NCI-H187 (cell line): ENCODE data around the gene SLC35G6.
"Not testable (repeated sequence)": the region's sequence is repeated elsewhere in the genome, so short reads cannot be mapped to it uniquely, and the experiment has no call there.

Source experiments
- DNase-seq, 2 experiments: peaks; one replicate each; lab custom pipeline; 2025; lab: John Stamatoyannopoulos, UW

The SLC35G6 gene

DNA sequence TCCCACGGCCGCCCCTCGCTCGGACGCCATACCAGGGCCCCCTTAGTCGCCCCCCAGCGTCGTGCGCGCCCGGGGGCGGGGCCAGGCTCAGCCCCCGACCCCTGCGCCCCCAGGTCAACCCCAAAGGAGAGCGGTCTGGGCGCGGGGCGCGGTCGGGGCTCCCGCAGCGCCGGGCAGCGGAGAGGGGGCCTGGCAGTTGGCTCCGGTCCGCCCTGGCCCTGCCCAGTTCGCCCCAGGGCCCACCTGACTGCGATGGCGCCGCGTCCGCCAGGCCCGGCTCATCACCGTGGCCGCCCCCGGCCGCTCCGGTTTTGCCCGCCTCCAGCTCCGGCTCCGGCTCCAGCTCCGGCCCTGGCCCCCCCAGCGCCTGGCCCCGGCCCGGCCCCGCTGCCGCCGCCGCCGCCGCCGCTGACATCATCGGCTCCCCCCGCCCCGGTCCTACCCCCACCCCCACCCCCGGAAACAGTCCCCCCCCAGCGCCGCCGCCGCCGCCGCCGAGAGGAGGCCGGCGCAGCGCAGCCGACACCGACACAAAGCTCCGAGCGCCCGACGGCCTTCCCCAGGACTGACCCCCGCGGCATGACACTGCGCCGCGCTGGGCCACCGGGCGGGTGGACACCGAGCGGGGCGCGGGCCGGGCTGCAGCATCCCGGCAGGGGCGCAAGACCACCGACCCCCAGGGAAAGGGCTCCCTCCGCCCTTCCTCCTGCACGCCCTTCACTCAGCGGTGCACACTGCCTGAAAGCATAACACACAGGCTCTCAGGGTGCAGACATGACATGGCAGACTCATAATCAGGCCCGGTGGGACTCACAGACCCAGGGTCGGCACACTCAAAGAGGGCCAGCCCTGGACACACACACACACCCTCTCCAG is 1.8 kb upstream of the SLC35G6 start, which contains the start of gene ZBTB4:
Gene ZBTB4, minus strand, starts transcription at position 419 of the 876 bp plus-strand sequence. CDS start 12,830 bp downstream, outside the sequence.
- DNase-seq: no peak

DNA sequence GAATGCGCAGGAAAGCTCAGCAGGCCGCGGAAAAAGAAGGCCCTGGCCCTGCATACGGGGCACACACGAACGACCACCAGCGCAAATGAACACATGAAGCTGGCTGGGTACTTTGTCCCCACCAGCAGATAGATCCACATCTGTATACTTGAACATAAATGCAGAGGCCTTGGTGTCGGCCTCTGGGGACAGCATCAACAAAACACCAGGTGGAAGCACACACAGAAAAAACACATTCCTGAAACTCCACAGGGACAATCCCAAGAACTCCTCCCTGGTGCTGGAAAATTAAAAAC is 1.2 kb upstream of the SLC35G6 start:
- no peak for DNase-seq

DNA sequence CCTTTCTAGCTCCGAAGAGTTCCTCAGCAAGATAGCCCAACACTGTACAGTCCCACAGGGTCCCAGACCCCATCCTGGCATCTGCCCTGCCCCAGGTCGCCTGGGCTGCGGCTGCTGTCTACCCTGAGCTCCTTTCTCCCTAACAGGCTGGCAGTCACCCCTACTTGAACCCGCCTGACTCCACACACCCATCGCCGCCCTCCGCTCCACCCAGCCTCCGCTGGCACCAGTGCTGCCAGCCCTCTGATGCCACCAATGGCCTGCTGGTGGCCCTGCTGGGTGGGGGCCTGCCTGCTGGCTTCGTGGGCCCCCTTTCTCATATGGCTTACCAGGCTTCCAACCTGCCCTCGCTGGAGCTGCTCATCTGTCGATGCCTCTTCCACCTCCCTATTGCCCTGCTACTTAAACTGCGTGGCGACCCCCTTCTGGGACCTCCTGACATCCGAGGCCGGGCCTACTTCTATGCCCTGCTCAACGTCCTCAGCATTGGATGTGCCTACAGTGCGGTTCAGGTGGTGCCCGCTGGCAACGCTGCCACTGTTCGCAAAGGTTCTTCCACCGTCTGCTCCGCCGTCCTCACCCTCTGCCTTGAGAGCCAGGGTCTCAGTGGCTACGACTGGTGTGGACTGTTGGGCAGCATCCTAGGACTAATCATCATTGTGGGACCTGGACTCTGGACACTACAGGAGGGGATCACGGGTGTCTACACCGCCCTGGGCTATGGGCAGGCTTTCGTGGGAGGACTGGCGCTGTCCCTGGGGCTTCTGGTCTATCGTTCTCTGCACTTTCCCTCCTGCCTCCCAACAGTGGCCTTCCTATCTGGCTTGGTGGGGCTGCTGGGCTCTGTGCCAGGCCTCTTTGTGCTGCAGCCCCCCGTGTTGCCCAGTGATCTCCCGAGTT is 846 bp downstream of the SLC35G6 start:
- not testable (repeated sequence) for DNase-seq

DNA sequence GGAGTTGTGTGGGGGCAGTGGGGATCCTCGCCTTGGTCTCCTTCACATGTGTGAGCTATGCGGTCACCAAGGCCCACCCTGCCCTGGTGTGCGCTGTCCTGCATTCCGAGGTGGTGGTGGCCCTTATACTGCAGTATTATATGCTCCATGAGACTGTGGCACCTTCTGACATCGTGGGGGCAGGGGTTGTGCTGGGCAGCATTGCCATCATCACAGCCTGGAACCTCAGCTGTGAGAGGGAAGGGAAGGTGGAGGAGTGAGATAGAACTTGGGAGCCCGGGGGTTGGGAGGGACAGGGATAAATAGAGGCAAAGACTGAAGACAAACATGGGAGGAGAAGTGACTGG is 1.5 kb downstream of the SLC35G6 start:
- DNase-seq: not testable (repeated sequence)

DNA sequence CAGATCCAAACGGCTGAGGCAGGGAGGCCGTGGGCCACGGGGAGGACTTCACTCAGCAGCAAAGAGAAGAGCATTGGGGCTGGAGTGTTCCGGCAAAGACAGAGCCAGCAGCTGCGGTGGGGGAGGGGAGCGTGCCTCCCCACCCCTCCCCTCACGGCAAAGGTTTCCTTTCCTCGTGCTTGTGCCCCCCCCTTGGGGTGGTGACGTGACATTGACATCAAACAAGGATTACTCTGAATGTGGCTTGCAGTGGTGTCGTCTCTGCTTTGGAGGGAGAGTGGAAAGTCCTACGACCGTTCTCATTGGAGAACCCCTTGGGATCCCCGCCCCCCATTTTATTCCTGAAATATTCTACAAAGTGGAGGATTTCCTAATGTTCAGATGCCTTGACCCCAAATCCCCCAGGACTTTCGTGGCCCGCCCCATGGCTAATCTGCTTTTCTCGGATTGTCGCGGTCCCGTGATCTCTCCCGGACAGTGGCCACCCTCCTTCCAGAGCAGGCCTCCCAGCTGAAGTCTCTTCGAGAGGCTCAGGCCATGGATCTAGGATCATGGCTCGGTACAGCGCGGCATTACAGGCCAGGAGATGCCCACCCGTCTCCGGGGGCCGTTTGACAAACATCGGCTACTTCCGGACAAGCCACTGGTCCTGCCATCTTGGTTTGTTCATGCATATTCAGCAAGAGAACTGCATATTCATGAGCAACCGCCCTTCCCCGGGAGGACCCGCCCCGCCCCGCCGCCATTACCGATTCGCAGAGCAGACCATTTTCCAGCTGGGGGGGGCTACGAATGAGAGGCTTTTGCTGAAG is 2.2 kb downstream of the SLC35G6 start:
- peak; percentile 67 to 90 for DNase-seq

DNA sequence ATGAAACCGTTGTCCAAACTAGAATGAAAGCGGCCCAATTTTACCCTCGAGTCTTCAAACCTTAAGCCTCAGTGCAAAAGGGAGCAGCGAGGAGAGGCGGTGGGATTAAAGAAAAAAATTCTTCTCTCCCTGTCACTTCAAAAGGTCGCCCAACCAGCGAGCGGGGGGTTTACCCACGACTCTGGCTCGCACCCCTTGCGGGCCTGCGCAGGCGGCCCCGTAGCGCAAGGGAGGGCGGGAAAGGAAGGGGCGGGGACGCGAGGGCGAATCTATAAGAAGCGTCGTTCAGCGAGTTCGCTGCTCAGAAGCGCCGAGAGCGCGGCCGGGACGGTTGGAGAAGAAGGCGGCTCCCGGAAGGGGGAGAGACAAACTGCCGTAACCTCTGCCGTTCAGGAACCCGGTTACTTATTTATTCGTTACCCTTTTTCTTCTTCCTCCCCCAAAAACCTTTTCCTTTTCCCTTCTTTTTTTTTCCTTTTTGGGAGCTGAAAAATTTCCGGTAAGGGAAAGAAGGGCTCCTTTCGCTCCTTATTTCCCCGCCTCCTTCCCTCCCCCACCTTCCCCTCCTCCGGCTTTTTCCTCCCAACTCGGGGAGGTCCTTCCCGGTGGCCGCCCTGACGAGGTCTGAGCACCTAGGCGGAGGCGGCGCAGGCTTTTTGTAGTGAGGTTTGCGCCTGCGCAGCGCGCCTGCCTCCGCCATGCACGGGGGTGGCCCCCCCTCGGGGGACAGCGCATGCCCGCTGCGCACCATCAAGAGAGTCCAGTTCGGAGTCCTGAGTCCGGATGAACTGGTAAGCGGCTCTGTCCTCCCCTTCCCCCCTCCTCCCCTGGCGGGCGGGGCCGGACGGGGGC is 3.0 kb downstream of the SLC35G6 start, which contains the start of gene POLR2A:
Gene POLR2A, plus strand, starts transcription at position 300 of the 852 bp plus-strand sequence.
- DNase-seq: peak; percentile 76 to 91

DNA sequence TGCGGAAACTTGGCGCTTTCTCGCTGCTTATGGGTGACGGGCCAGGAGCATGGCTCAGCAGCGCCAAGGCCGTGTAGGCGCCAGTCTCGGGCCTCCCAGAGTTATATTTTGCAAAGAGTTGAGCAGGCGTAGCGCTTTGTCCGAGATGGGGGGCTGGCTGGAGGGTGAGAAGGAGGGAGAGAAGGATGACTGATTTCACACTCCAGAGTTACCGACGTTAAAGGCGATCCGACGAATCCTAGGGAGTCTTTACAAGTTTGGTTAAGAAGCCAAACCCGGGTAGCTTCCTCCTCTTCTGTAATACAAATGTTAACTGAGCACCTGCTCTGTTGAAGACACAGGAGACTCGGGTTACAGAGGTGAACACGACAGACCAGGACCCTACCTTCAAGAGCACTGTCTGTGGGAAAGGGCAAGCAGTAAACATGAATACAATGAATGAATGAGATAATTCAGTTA is 3.7 kb downstream of the SLC35G6 start:
- no peak for DNase-seq

DNA sequence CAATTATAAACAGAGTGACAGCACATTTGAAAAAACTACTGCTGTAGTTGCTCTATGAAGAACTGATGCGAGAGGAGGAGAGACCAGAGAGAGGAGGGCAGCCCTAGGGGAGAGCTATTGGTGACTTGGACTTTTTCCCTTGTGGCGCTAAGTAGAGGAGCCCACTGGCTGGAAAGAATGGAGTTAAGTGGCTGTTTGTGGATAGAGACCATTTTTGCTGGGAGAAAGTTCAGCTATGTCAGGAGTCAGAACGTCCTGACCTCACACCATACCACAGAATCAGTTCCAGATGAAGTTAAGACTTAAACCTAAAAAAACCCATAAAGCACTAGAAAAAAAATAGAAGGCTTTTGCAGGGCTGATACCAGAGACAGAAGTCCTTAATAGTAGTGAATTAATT is 4.9 kb downstream of the SLC35G6 start:
- no peak for DNase-seq

DNA sequence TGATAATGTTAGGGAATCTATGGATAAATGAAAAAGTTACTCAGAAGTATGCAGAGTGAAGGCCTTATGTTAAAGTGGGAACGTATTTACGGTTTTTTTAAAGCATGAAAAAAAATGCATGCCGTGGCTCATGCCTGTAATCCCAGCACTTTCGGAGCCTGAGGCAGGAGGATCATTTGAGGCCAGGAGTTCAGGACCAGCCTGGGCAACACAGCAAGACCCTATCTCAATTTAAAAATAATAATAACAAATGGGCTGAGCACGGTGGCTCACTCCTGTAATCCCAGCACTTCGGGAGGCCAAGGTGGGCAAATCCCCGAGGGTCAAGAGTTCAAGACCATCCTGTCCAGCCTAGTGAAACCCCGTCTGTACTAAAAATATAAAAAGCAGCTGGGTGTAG is 8.9 kb downstream of the SLC35G6 start:
- DNase-seq: no peak

DNA sequence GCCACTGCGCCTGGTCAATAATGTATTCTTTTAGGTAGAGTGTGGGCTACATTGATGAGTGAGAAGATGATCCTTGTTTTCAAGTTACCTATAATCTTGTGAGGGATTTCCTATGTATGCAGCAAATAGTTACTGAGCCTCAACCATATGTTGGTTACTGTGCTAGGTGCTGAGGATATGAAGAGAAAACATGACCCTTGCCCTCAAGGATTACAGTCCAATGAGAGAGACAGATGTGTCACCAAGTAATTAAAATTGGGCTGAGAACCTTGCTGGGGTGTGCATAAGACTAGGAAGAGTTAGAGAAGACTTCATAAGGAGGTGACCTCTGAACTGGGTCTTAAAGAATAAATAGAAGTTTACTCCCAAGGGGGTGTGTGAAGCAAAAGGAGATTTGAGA is 10.3 kb downstream of the SLC35G6 start:
- no peak for DNase-seq

DNA sequence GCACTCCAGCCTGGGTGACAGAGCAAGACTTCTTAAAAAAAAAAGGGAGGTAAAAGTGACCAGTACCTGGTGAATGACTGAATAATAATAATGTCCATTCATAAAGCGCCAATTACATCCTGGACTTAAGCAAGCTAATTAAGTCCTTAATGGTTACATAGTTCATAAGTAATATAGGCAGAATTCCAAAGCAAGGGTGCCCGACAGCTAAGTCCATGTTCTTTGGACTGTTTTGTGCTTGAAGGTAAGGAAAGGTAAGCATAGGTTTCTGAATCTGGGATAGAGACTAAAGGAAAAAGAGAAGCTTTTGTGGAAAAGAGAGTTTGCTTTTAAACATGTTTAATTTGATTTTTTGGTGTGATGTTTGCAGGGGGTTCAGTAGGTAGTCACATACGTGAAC is 12.7 kb downstream of the SLC35G6 start:
- no peak for DNase-seq

DNA sequence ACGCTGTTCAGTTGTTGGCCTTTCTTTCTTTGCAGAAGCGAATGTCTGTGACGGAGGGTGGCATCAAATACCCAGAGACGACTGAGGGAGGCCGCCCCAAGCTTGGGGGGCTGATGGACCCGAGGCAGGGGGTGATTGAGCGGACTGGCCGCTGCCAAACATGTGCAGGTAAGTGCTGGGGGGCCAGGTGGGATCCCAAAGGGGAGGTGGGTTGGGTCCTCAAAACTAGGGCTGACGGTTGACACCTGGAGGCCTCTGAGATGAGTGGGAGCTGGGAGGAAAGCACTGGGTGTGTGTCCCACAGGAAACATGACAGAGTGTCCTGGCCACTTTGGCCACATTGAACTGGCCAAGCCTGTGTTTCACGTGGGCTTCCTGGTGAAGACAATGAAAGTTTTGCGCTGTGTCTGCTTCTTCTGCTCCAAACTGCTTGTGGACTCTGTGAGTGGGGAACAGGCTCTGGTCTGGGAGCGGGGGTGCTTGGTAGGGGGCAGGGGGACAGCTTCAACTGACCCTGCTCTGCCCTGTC is 14.7 kb downstream of the SLC35G6 start:
- no peak for DNase-seq

DNA sequence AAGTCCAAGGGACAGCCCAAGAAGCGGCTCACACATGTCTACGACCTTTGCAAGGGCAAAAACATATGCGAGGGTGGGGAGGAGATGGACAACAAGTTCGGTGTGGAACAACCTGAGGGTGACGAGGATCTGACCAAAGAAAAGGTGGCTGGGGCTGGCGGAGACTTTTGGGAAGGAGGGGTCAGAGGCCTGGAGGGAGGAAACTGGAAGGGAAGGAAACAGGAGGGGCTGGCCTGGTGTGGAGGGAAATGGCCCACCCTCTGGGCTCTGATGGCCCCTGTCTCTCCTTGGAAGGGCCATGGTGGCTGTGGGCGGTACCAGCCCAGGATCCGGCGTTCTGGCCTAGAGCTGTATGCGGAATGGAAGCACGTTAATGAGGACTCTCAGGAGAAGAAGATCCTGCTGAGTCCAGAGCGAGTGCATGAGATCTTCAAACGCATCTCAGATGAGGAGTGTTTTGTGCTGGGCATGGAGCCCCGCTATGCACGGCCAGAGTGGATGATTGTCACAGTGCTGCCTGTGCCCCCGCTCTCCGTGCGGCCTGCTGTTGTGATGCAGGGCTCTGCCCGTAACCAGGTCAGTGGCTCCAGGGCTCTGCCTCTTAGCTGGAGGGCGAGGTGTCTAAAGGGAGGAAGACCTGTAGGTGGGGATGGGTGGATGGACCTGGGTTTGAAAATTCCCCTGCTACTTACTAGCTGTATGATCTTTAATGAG is 15.4 kb downstream of the SLC35G6 start:
- no peak for DNase-seq

DNA sequence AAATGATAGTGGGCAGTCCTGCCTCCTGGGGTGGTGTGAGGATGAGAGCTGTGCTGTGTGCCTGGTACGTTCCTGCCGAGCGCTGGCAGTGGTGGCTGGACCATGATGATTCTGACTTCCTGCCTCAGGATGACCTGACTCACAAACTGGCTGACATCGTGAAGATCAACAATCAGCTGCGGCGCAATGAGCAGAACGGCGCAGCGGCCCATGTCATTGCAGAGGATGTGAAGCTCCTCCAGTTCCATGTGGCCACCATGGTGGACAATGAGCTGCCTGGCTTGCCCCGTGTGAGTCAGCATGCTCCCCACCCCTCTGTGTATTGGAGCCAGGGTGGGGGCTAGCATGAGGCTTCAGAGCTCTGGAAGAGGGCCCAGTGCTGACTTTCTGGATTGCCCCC is 16.0 kb downstream of the SLC35G6 start:
- DNase-seq: no peak

DNA sequence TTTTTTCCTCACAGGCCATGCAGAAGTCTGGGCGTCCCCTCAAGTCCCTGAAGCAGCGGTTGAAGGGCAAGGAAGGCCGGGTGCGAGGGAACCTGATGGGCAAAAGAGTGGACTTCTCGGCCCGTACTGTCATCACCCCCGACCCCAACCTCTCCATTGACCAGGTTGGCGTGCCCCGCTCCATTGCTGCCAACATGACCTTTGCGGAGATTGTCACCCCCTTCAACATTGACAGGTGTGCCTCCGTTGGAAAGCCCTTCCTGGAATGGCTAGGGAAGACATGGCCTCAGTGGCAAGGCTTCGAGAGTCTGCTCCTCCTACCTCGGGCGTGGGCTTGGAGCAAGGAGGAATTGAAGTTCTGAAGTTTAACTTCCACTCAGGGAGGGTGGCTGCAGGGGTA is 16.4 kb downstream of the SLC35G6 start:
- DNase-seq: no peak

DNA sequence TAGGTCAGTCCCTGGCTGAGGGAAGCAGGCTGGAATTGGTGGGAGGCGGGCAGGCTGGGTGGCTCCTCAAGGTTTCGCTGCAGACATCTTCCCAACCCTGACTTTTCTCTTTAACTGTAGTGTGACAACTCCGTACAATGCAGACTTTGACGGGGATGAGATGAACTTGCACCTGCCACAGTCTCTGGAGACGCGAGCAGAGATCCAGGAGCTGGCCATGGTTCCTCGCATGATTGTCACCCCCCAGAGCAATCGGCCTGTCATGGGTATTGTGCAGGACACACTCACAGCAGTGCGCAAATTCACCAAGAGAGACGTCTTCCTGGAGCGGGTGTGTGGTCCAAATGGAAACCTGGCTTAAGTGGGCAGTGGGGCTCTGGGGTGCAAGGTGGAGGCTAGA is 17.9 kb downstream of the SLC35G6 start:
- no peak for DNase-seq

DNA sequence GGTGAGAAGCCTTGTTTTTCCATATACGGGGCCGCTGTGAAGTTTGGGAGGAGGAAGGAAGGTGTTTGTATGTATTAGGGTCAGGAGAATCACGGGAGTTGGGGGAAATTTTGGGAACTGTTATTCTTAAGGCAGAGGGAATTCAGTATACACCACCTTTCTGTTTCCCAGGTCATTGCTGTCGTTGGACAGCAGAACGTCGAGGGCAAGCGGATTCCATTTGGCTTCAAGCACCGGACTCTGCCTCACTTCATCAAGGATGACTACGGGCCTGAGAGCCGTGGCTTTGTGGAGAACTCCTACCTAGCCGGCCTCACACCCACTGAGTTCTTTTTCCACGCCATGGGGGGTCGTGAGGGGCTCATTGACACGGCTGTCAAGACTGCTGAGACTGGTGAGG is 20.5 kb downstream of the SLC35G6 start:
- no peak for DNase-seq

DNA sequence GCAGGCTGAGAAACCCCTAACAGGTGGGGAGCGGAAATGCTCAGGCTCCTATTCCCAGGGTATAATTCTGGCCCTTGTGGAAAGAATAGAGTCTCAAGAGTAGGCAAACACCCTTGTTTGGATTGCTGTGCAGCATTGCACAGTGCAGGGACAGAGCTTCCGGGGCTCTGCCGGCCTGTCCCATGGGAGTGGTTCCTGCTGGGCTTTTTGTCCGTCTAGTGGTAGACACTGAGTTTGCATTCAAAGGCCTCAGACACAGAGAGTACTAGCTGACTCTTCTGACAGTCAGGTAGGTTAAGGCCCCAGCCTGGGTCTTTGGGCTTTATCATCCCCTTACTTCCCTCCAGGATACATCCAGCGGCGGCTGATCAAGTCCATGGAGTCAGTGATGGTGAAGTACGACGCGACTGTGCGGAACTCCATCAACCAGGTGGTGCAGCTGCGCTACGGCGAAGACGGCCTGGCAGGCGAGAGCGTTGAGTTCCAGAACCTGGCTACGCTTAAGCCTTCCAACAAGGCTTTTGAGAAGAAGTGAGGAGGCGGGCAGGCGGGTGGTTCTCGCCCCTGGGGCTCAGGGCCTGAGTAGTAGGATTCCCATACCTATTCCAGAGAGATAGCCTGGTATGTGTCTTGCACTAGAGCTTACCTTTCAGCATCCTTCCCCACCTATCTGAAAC is 21.1 kb downstream of the SLC35G6 start:
- DNase-seq: no peak

DNA sequence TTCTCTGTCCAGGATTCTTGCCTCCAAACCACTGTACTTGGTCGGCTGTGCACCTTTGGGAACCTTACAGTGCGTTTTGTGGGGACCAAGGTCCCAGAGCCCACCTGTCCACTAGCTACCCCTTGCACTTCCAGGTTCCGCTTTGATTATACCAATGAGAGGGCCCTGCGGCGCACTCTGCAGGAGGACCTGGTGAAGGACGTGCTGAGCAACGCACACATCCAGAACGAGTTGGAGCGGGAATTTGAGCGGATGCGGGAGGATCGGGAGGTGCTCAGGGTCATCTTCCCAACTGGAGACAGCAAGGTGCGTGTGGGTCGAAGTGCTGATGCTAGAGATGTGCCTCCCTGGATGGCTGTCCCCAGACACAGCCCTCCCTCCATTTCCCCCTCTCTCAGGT is 21.7 kb downstream of the SLC35G6 start:
- no peak for DNase-seq

DNA sequence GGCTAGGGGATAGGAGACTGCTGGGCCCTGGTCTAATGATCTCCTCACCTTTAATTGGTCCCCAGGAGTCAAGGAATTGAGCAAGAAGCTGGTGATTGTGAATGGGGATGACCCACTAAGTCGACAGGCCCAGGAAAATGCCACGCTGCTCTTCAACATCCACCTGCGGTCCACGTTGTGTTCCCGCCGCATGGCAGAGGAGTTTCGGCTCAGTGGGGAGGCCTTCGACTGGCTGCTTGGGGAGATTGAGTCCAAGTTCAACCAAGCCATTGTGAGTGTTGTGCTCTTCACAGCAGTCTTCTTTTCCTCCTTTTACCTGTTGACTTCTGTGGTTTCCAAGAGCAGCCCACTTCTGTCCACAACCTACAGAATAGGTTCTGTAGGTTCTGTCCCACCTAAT is 22.3 kb downstream of the SLC35G6 start:
- DNase-seq: no peak
